MM.1S (cell line): ENCODE data around the gene SDK1.
"Not testable (repeated sequence)": the region's sequence is repeated elsewhere in the genome, so short reads cannot be mapped to it uniquely, and the experiment has no call there.

Source experiments
- DNase-seq: peaks from one replicate; pipeline ENCODE4 v3.0.0-alpha.2; 2015
- H2AFZ ChIP-seq: fragments of 300-600 bp; sonication (generic); 2 replicates; pipeline ENCODE4 v1.6.0; 2016; ENCODE audit warnings: antibody characterized with exemption, low read length
- H3F3A ChIP-seq: fragments of 300-600 bp; sonication (generic); 2 replicates; pipeline ENCODE4 v1.6.1; 2016; ENCODE audit warnings: mild to moderate bottlenecking, antibody characterized with exemption, low read length, moderate library complexity, mixed read lengths; ENCODE audit not compliant: insufficient read depth
- H3K27ac ChIP-seq: fragments of 300-600 bp; sonication (generic); 2 replicates; pipeline ENCODE4 v1.5.1; 2016; ENCODE audit warnings: mild to moderate bottlenecking, low read length
- H3K27me3 ChIP-seq: fragments of 300-600 bp; sonication (generic); replicated peaks from 2 replicates; pipeline ENCODE4 v1.6.0; 2016; ENCODE audit warnings: low read length; ENCODE audit not compliant: insufficient read depth
- H3K36me3 ChIP-seq: fragments of 300-600 bp; sonication (generic); replicated peaks from 2 replicates; pipeline ENCODE4 v1.6.1; 2016; ENCODE audit warnings: mild to moderate bottlenecking, low read length, mixed read lengths; ENCODE audit not compliant: insufficient read depth
- H3K4me1 ChIP-seq: fragments of 300-600 bp; sonication (generic); 2 replicates; pipeline ENCODE4 v1.6.1; 2016; ENCODE audit warnings: low read length, mixed read lengths
- H3K4me2 ChIP-seq: fragments of 300-600 bp; sonication (generic); 2 replicates; pipeline ENCODE4 v1.6.0; 2016; ENCODE audit warnings: low read depth, low read length
- H3K4me3 ChIP-seq: fragments of 300-600 bp; sonication (generic); 2 replicates; pipeline ENCODE4 v1.5.1; 2016; ENCODE audit warnings: low read length, mixed read lengths
- H3K79me2 ChIP-seq: fragments of 300-600 bp; sonication (generic); 2 replicates; pipeline ENCODE4 v1.6.1; 2016; ENCODE audit warnings: mixed run types, low read length, mixed read lengths
- H3K9ac ChIP-seq: fragments of 300-600 bp; sonication (generic); 2 replicates; pipeline ENCODE4 v1.6.1; 2016; ENCODE audit warnings: low read length, mixed read lengths
- H3K9me2 ChIP-seq: fragments of 300-600 bp; sonication (generic); replicated peaks from 2 replicates; pipeline ENCODE4 v1.6.1; 2016; ENCODE audit warnings: mild to moderate bottlenecking, low read length, mixed read lengths; ENCODE audit not compliant: insufficient read depth
- H3K9me3 ChIP-seq: fragments of 300-600 bp; sonication (generic); replicated peaks from 2 replicates; pipeline ENCODE4 v1.6.1; 2016; ENCODE audit warnings: mild to moderate bottlenecking, low read length, mixed read lengths; ENCODE audit not compliant: insufficient read depth
- H4K20me1 ChIP-seq: fragments of 300-600 bp; sonication (generic); 2 replicates; pipeline ENCODE4 v1.6.1; 2016; ENCODE audit warnings: mild to moderate bottlenecking, low read length, moderate library complexity, mixed read lengths; ENCODE audit not compliant: insufficient read depth
- CTCF ChIP-seq: fragments of 300-600 bp; sonication (generic); IDR thresholded peaks from 2 replicates; pipeline ENCODE4 v1.5.1; 2016; ENCODE audit warnings: antibody characterized with exemption, low read length, mixed read lengths
- EZH2 ChIP-seq: fragments of 300-600 bp; sonication (generic); optimal IDR thresholded peaks from 2 replicates; pipeline ENCODE3; 2017; ENCODE audit warnings: low read depth, mild to moderate bottlenecking, antibody characterized with exemption, low read length, mixed read lengths
- EZH2phosphoT487 ChIP-seq: fragments of 300-600 bp; sonication (generic); IDR thresholded peaks from 2 replicates; pipeline ENCODE4 v1.6.1; 2018; ENCODE audit warnings: antibody characterized with exemption, low read length

Gene SDK1

GRCh38 chr7:3960942-3961341 is 659.9 kb downstream of the SDK1 start:
- no peaks in the 10 kb centered on the region for H3K79me2 ChIP-seq
- no peak overlapping the region for H3K4me2 ChIP-seq
- H2AFZ ChIP-seq = no peak overlapping the region
- no peaks in the 10 kb centered on the region for H3K9me2 ChIP-seq
- no peaks in the 10 kb centered on the region for H3K4me1 ChIP-seq
- no peaks in the 10 kb centered on the region for H4K20me1 ChIP-seq
- no peak overlapping the region for H3K4me3 ChIP-seq
- H3K36me3 ChIP-seq = no peaks in the 10 kb centered on the region
- TF ChIP-seq CTCF = no peak
- TF ChIP-seq EZH2 = no peak
- TF ChIP-seq EZH2phosphoT487 = no peak
- DNase-seq = no peak
- H3K9ac ChIP-seq = no peak overlapping the region
- H3K9me3 ChIP-seq = no peaks in the 10 kb centered on the region
- no peak overlapping the region for H3K27ac ChIP-seq
- no peaks in the 10 kb centered on the region for H3F3A ChIP-seq
- H3K27me3 ChIP-seq = 0 out of 2 replicates have a peak, but pooled peaks cover 3% of the 10 kb centered on the region

GRCh38 chr7:3961857-3962503 is 660.9 kb downstream of the SDK1 start:
- Histone ChIP-seq H3K4me3 (no peak overlapping the region), H3K9ac (no peak overlapping the region), H3K9me3 (no peaks in the 10 kb centered on the region), H3K4me1 (no peaks in the 10 kb centered on the region), H2AFZ (no peak overlapping the region), H3K27me3 (0 out of 2 replicates have a peak, but pooled peaks cover 3% of the 10 kb centered on the region), H3F3A (no peaks in the 10 kb centered on the region), H4K20me1 (no peaks in the 10 kb centered on the region), H3K9me2 (no peaks in the 10 kb centered on the region), H3K36me3 (no peaks in the 10 kb centered on the region), H3K79me2 (no peaks in the 10 kb centered on the region), H3K27ac (no peak overlapping the region), H3K4me2 (no peak overlapping the region)
- DNase-seq = no peak
- TF ChIP-seq EZH2phosphoT487 (no peak), CTCF (no peak), EZH2 (no peak)

- not testable (repeated sequence) for H3K27ac ChIP-seq, DNase-seq, H3K4me1 ChIP-seq, H2AFZ ChIP-seq, H3K79me2 ChIP-seq, H3K36me3 ChIP-seq, H3F3A ChIP-seq, H3K9me2 ChIP-seq, H3K9me3 ChIP-seq, H3K9ac ChIP-seq, H3K4me2 ChIP-seq, H3K27me3 ChIP-seq, H3K4me3 ChIP-seq, H4K20me1 ChIP-seq
These were observed 662.7 kb downstream of the SDK1 start for GRCh38 chr7:3963768-3964167.

- Histone ChIP-seq H3K9ac (no peak overlapping the region), H3K4me2 (no peak overlapping the region), H2AFZ (no peak overlapping the region), H3K27ac (no peak overlapping the region), H4K20me1 (no peaks in the 10 kb centered on the region), H3K9me3 (no peaks in the 10 kb centered on the region), H3K36me3 (no peaks in the 10 kb centered on the region), H3K9me2 (no peaks in the 10 kb centered on the region), H3F3A (no peaks in the 10 kb centered on the region), H3K79me2 (no peaks in the 10 kb centered on the region), H3K4me1 (no peaks in the 10 kb centered on the region), H3K4me3 (no peak overlapping the region), H3K27me3 (peaks cover 5% of the 10 kb centered on the region; the same call in 1 of the 2 replicates)
- TF ChIP-seq CTCF (no peak), EZH2phosphoT487 (no peak), EZH2 (no peak)
- DNase-seq = no peak
These were observed 664.0 kb downstream of the SDK1 start for GRCh38 chr7:3964980-3965606.
